NCI-H1048 (cell line): ENCODE data around the gene ULK4.
"Not testable (repeated sequence)": the region's sequence is repeated elsewhere in the genome, so short reads cannot be mapped to it uniquely, and the experiment has no call there.

Experiments used
- DNase-seq: peaks from one replicate; lab custom pipeline; 2025; lab: John Stamatoyannopoulos, UW

Gene ULK4

GRCh38 chr3:41872157-41872556 is 89.7 kb downstream of the ULK4 start:
- DNase-seq: no peak

GRCh38 chr3:41867533-41867932 is 94.4 kb downstream of the ULK4 start:
- no peak for DNase-seq

GRCh38 chr3:41866298-41866697 is 95.6 kb downstream of the ULK4 start:
- DNase-seq: no peak

- DNase-seq: no peak
Observed at GRCh38 chr3:41863024-41863423, 98.9 kb downstream of the ULK4 start.

GRCh38 chr3:41860489-41860888 is 101.4 kb downstream of the ULK4 start:
- DNase-seq: not testable (repeated sequence)

- DNase-seq: no peak
Observed at GRCh38 chr3:41854956-41855355, 106.9 kb downstream of the ULK4 start.

- no peak for DNase-seq
Observed at GRCh38 chr3:41853540-41854196, 108.2 kb downstream of the ULK4 start.

- no peak for DNase-seq
Observed at GRCh38 chr3:41848753-41849574, 112.9 kb downstream of the ULK4 start.

- no peak for DNase-seq
Observed at GRCh38 chr3:41847679-41848078, 114.2 kb downstream of the ULK4 start.

- DNase-seq: no peak
Observed at GRCh38 chr3:41846850-41847249, 115.1 kb downstream of the ULK4 start.

- no peak for DNase-seq
Observed at GRCh38 chr3:41845826-41846225, 116.1 kb downstream of the ULK4 start.

GRCh38 chr3:41844256-41844655 is 117.6 kb downstream of the ULK4 start:
- not testable (repeated sequence) for DNase-seq

GRCh38 chr3:41840936-41841668 is 120.8 kb downstream of the ULK4 start:
- DNase-seq: not testable (repeated sequence)

- DNase-seq: no peak
Observed at GRCh38 chr3:41836360-41837134, 125.4 kb downstream of the ULK4 start.

GRCh38 chr3:41833628-41834027 is 128.3 kb downstream of the ULK4 start:
- DNase-seq: no peak

- no peak for DNase-seq
Observed at GRCh38 chr3:41819236-41819635, 142.7 kb downstream of the ULK4 start.

- DNase-seq: no peak
Observed at GRCh38 chr3:41808618-41809017, 153.3 kb downstream of the ULK4 start.

GRCh38 chr3:41808152-41808551 is 153.8 kb downstream of the ULK4 start:
- no peak for DNase-seq

GRCh38 chr3:41794748-41795589 is 166.9 kb downstream of the ULK4 start:
- no peak for DNase-seq

- DNase-seq: no peak
Observed at GRCh38 chr3:41792806-41793205, 169.1 kb downstream of the ULK4 start.

GRCh38 chr3:41769106-41769505 is 192.8 kb downstream of the ULK4 start:
- no peak for DNase-seq
